Left ventricle myocardium inferior (tissue), 1 donor: ENCODE data around the gene TAF15. TPM values are rescaled to one million over a fixed set of nuclear protein-coding genes. Genes with fewer than 3 reads are reported as not detected.
A peak's percentile ranks its signal among the peaks of the same experiment; 100 is the strongest.

Experiments
- DNase-seq: peaks from one replicate; pipeline ENCODE4 v3.0.0-alpha.2; 2020
- H3K27ac ChIP-seq: fragments of 200-600 bp; replicated peaks from 2 replicates; pipeline ENCODE4 v1.8.0; 2021
- H3K27me3 ChIP-seq: fragments of 200-600 bp; 2 replicates; pipeline ENCODE4 v1.8.0; 2021; ENCODE audit warnings: low read depth
- H3K36me3 ChIP-seq: fragments of 200-600 bp; 2 replicates; pipeline ENCODE4 v1.8.0; 2021
- H3K4me1 ChIP-seq: fragments of 200-600 bp; 2 replicates; pipeline ENCODE4 v1.8.0; 2021
- H3K4me3 ChIP-seq: fragments of 200-600 bp; 2 replicates; pipeline ENCODE4 v1.8.0; 2021; ENCODE audit warnings: mild to moderate bottlenecking, moderate library complexity
- H3K9me3 ChIP-seq: fragments of 200-600 bp; replicated peaks from 2 replicates; pipeline ENCODE4 v1.8.0; 2021
- CTCF ChIP-seq: fragments of 200-600 bp; IDR thresholded peaks from 2 replicates; pipeline ENCODE4 v1.8.0; 2021; ENCODE audit warnings: antibody characterized with exemption, mild to moderate bottlenecking, borderline replicate concordance
- intact Hi-C: fragments of 100-400 bp; cut with micrococcal nuclease; formaldehyde crosslinking; loops from one replicate; pipeline ENCODE4 v1.11.0; 2022
- total RNA-seq: library from RNA; stranded (reverse); fragmentation: NEBNext Ultra II Directional; extraction: Animal tissue kit (Norgen Biotek cat#: 25700); gene quantifications from one replicate; pipeline ENCODE4 v1.2.1, GENCODE V29; 2021
- donor health status: DM: no; HTN: yes; CAD: no; lungs with severe emphysema.

The TAF15 gene
- total RNA-seq, 1 donor from 2014 or later: 113 TPM

GRCh38 chr17:35795007-35795870 is 14.0 kb upstream of the TAF15 start, which contains the start of gene MMP28:
Gene MMP28, minus strand, starts transcription at chr17:35795641. Its CDS starts 264 bp downstream, at chr17:35795377.
- Histone ChIP-seq H3K4me1 (peaks cover 29% of the 10 kb centered on the region), H3K27ac (peak within 1 kb of the TSS; percentile 50), H3K27me3 (peaks cover 47% of the 10 kb centered on the region), H3K9me3 (peaks cover 6% of the 10 kb centered on the region), H3K36me3 (no peaks in the 10 kb centered on the region), H3K4me3 (peak within 1 kb of the TSS; percentile 78)
- intact Hi-C loops: no loop called here
- TF ChIP-seq CTCF: no peak
- DNase-seq: peak; percentile 49

DNA sequence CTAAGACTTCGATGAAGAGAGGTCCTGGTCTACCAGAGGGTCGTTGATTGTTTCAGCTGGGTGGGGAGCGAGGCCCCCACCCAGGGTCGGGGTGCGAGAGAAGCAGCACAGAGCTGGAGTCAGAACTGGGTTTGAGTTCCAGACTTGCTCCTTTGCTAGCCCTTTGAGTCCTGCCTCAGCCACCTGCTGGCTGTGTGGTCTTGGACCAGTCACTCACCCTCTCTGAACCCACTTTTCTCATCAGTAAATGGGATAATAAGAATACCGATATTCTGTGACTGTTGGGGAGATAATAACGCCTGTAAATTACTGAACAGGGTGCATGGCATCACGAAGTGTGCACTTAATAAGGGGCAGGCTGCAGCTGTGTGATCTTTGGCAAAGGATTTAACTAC is 13.4 kb upstream of the TAF15 start:
- H3K27me3 ChIP-seq: peaks cover 47% of the 10 kb centered on the region
- TF ChIP-seq CTCF: no peak
- H3K27ac ChIP-seq: peak overlapping the region; percentile 50
- no peak for DNase-seq
- peak overlapping the region; percentile 78 for H3K4me3 ChIP-seq
- H3K9me3 ChIP-seq: peaks cover 6% of the 10 kb centered on the region
- no peaks in the 10 kb centered on the region for H3K36me3 ChIP-seq
- peaks cover 35% of the 10 kb centered on the region for H3K4me1 ChIP-seq
- intact Hi-C loops: no loop called here

GRCh38 chr17:35796942-35797341 is 12.3 kb upstream of the TAF15 start:
- no peak for TF ChIP-seq CTCF
- Histone ChIP-seq H3K9me3 (peaks cover 3% of the 10 kb centered on the region), H3K4me1 (peaks cover 46% of the 10 kb centered on the region), H3K36me3 (no peaks in the 10 kb centered on the region), H3K4me3 (no peak overlapping the region), H3K27me3 (peaks cover 47% of the 10 kb centered on the region), H3K27ac (no peak overlapping the region)
- intact Hi-C loops: no loop called here
- no peak for DNase-seq

DNA sequence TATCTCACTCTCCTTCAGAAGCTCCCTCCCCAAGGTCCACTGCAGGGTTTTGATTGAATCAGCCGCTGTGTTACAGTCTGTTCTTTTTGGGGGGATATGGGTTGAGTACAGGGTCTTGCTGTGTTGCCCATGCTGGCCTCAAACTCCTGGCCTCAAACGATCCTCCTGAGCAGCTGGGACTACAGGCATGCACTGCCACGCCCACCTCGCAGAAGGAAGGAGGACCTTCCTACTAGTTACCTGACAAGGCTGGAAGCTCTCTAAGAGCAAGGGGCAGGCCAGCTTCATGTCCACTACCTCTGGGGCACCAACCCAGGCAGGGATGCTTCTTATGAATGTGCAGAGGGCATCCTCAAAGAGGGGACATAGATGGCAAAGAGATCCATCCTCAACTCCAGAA is 11.9 kb upstream of the TAF15 start:
- Histone ChIP-seq H3K36me3 (no peaks in the 10 kb centered on the region), H3K27ac (no peak overlapping the region)

DNA sequence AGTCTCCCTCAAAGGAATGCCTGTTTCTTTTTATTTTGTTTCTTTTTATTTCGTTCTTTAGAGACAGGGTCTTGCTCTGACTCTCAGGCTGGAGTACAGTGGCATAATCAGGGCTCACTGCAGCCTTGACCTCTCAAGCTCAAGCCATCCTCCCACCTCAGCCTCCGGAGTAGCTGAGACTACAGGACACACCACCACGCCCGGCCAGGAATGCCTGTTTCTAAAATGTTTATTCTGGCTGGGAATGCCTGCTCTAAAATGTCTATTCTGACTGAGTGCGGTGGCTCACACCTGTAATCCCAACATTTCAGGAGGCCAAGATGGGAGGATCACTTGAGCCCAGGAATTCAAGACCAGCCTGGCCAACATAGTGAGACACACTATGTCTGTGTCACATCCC is 11.4 kb upstream of the TAF15 start:
- Histone ChIP-seq H3K27me3 (peaks cover 47% of the 10 kb centered on the region), H3K4me1 (peaks cover 51% of the 10 kb centered on the region), H3K27ac (no peak overlapping the region), H3K4me3 (no peak overlapping the region), H3K9me3 (no peaks in the 10 kb centered on the region), H3K36me3 (no peaks in the 10 kb centered on the region)
- intact Hi-C loops: no loop called here
- no peak for TF ChIP-seq CTCF
- no peak for DNase-seq

More for the DNA sequence above, 11.9 kb upstream of the TAF15 start:
- DNase-seq: no peak
- Histone ChIP-seq H3K9me3 (no peaks in the 10 kb centered on the region), H3K4me1 (peaks cover 50% of the 10 kb centered on the region), H3K27me3 (peaks cover 47% of the 10 kb centered on the region), H3K4me3 (no peak overlapping the region)
- intact Hi-C loops: no loop called here
- TF ChIP-seq CTCF: no peak
